OCI-LY1 (cell line): ENCODE measurements around the gene SAT2.
A peak's percentile ranks its signal among the peaks of the same experiment; 100 is the strongest.

ENCODE experiments used
- H2AFZ ChIP-seq: fragments of 200-600 bp; sonication (generic), shearing (Covaris generic); 2 replicates; pipeline ENCODE4 v1.6.0; 2014; ENCODE audit warnings: antibody characterized with exemption, mild to moderate bottlenecking, low read length
- H3F3A ChIP-seq: fragments of 200-600 bp; sonication (generic), shearing (Covaris generic); 2 replicates; pipeline ENCODE4 v1.6.0; 2014; ENCODE audit warnings: mild to moderate bottlenecking, antibody characterized with exemption, low read length, moderate library complexity; ENCODE audit not compliant: insufficient read depth
- H3K27ac ChIP-seq: fragments of 200-600 bp; sonication (generic); 2 replicates; pipeline ENCODE4 v1.5.1; 2014; ENCODE audit warnings: low read length, mixed run types, mild to moderate bottlenecking, low read depth; ENCODE audit not compliant: poor library complexity, severe bottlenecking
- H3K27me3 ChIP-seq: fragments of 200-600 bp; sonication (generic); 2 replicates; pipeline ENCODE4 v1.6.0; 2014; ENCODE audit warnings: antibody characterized with exemption, mild to moderate bottlenecking, low read length, moderate library complexity; ENCODE audit not compliant: insufficient read depth
- H3K36me3 ChIP-seq: fragments of 200-600 bp; sonication (generic); 2 replicates; pipeline ENCODE4 v1.6.1; 2014; ENCODE audit warnings: mild to moderate bottlenecking, antibody characterized with exemption, low read length, moderate library complexity, mixed read lengths; ENCODE audit not compliant: insufficient read depth
- H3K4me1 ChIP-seq: fragments of 200-600 bp; sonication (generic); 2 replicates; pipeline ENCODE4 v1.5.1; 2014; ENCODE audit warnings: mild to moderate bottlenecking, low read length, moderate library complexity; ENCODE audit not compliant: insufficient read depth, severe bottlenecking
- H3K4me2 ChIP-seq: fragments of 200-600 bp; sonication (generic), shearing (Covaris generic); 2 replicates; pipeline ENCODE4 v1.6.1; 2014; ENCODE audit warnings: low read length
- H3K4me3 ChIP-seq: fragments of 200-600 bp; sonication (generic); 2 replicates; pipeline ENCODE4 v1.5.1; 2014; ENCODE audit warnings: low read length, low read depth, mild to moderate bottlenecking, mixed read lengths; ENCODE audit not compliant: poor library complexity, severe bottlenecking
- H3K79me2 ChIP-seq: fragments of 200-600 bp; shearing (Covaris generic); 2 replicates; pipeline ENCODE4 v1.6.1; 2016; ENCODE audit warnings: mixed run types, low read length, mixed read lengths; ENCODE audit not compliant: insufficient read depth
- H3K9ac ChIP-seq: fragments of 200-600 bp; sonication (generic), shearing (Covaris generic); 2 replicates; pipeline ENCODE4 v1.6.1; 2014; ENCODE audit warnings: mild to moderate bottlenecking, low read length, mixed read lengths
- H3K9me2 ChIP-seq: fragments of 200-600 bp; sonication (generic), shearing (Covaris generic); 2 replicates; pipeline ENCODE4 v1.6.1; 2014; ENCODE audit warnings: low read depth, mild to moderate bottlenecking, low read length, mixed read lengths
- H3K9me3 ChIP-seq: fragments of 200-600 bp; shearing (Covaris generic); 2 replicates; pipeline ENCODE4 v1.6.1; 2014; ENCODE audit warnings: low read length, mixed read lengths
- H4K20me1 ChIP-seq: fragments of 200-600 bp; sonication (generic), shearing (Covaris generic); 2 replicates; pipeline ENCODE4 v1.6.0; 2016; ENCODE audit warnings: mild to moderate bottlenecking, low read length; ENCODE audit not compliant: insufficient read depth
- CTCF ChIP-seq: fragments of 200-600 bp; sonication (generic), shearing (Covaris generic); IDR thresholded peaks from 2 replicates; pipeline ENCODE4 v1.5.1; 2017; ENCODE audit warnings: mild to moderate bottlenecking, antibody characterized with exemption, low read length, moderate library complexity, mixed read lengths
- EZH2 ChIP-seq: fragments of 200-600 bp; sonication (generic), shearing (Covaris generic); IDR thresholded peaks from 2 replicates; pipeline ENCODE4 v1.8.0; 2017; ENCODE audit warnings: borderline replicate concordance, mixed run types, mild to moderate bottlenecking, antibody characterized with exemption, low read length, moderate library complexity, mixed read lengths

Gene SAT2

DNA sequence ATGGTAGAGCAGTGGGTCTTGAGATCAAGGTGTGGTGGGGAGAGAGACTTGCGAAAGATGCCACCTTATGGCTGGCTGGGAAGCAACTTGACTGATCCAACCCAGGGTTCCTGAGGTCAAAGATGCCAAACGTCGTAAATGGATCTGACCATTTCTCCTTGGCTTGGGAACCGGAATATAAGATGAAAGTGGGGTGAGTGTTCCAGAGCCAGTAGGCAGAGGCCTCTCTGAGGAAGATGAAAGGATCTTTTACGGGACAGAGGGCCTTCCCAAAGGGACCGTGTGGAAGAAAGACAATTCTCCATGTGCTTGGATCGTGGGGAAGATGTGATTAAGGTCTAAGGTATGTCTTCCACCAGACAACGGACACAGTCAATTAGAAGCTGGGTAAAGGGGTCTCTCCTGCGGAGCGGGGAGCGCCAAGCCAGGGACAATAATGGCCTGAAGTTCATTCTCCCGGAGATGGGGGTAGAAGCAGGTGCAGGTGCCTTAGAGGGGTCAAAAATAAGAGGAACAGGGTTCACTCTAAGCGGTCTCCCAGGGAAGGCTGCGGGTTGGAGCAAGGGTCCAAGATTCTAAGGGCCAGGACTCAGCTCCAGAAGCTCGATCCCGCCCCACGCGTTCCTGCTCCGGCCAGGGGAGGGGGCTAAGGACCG is 13.7 kb downstream of the SAT2 start:
- H2AFZ ChIP-seq: no peak overlapping the region
- no peaks in the 10 kb centered on the region for H3K9me2 ChIP-seq
- H3K79me2 ChIP-seq: peaks cover 17% of the 10 kb centered on the region
- peaks cover 23% of the 10 kb centered on the region for H3K4me1 ChIP-seq
- no peaks in the 10 kb centered on the region for H4K20me1 ChIP-seq
- peak overlapping the region; percentile 86 for H3K9ac ChIP-seq
- peaks cover 23% of the 10 kb centered on the region; the same call in 1 of the 2 replicates for H3K36me3 ChIP-seq
- H3K27me3 ChIP-seq: no peaks in the 10 kb centered on the region
- no peaks in the 10 kb centered on the region for H3K9me3 ChIP-seq
- peak overlapping the region; percentile 99 for H3K4me2 ChIP-seq
- H3K27ac ChIP-seq: no peak overlapping the region
- TF ChIP-seq CTCF: 0 out of 2 replicates have a peak, but pooled peaks have one; percentile 8
- no peak for TF ChIP-seq EZH2
- H3K4me3 ChIP-seq: peak overlapping the region; percentile 99
- H3F3A ChIP-seq: no peaks in the 10 kb centered on the region

DNA sequence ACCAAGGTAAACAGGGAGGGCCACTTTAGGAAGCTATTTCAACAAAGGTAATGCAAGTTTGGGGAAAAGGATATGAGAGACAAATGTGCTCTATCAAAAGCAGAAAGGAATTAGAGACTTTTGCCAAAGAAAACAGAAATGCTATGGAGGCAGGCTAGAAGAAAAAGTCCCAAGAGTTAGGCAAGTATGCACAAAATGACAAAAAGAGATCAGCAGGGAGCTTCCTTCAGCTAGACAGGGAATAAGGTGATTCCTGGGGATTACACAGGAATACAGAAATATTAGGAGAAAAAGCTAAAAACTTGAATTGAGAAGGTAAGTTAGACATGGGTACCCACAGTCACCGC is 15.4 kb downstream of the SAT2 start:
- no peaks in the 10 kb centered on the region for H3F3A ChIP-seq
- H4K20me1 ChIP-seq: no peaks in the 10 kb centered on the region
- H3K4me2 ChIP-seq: peak overlapping the region; percentile 20; the same call in 1 of the 2 replicates
- peaks cover 23% of the 10 kb centered on the region for H3K79me2 ChIP-seq
- H3K27ac ChIP-seq: no peak overlapping the region
- peaks cover 23% of the 10 kb centered on the region; the same call in 1 of the 2 replicates for H3K36me3 ChIP-seq
- no peaks in the 10 kb centered on the region for H3K9me3 ChIP-seq
- peaks cover 23% of the 10 kb centered on the region for H3K4me1 ChIP-seq
- no peaks in the 10 kb centered on the region for H3K9me2 ChIP-seq
- no peak overlapping the region for H2AFZ ChIP-seq
- H3K27me3 ChIP-seq: no peaks in the 10 kb centered on the region
- TF ChIP-seq CTCF (no peak), EZH2 (no peak)
- H3K9ac ChIP-seq: no peak overlapping the region; the same call in 1 of the 2 replicates
- no peak overlapping the region for H3K4me3 ChIP-seq

DNA sequence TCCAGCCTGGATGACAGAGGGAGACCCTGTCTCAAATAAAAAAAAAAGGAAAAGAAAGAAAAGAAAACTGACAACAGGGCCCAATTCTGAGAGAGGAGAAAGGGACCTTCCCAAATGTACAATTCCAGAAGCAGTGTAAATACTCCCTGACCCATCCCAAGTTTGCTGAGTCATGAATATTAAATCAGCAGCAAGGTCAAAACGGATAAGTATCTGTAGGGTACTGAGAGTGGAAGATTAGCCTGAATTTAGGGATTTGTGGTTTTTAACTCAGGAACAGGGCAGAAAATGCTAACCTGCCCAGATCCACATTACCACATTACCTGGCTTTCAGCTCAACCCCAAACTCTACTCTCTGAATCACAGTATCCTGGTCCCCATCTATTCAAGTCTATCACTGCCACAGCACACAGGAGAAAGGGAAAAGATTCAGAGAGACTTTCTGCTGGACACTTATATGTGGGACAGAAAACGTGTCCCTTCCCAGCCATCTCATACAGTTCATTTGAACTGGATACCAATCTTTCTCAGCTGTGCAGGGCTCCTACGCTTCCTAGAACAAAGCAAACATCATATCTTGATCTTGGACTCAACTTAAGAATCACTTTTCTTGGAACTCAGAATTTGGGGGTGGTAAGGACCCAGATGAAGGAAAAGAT is 15.9 kb downstream of the SAT2 start:
- Histone ChIP-seq H3K27ac (no peak overlapping the region), H3K36me3 (peaks cover 23% of the 10 kb centered on the region; the same call in 1 of the 2 replicates), H3K9ac (no peak overlapping the region; the same call in 1 of the 2 replicates), H2AFZ (no peak overlapping the region), H4K20me1 (no peaks in the 10 kb centered on the region), H3K9me2 (no peaks in the 10 kb centered on the region), H3K4me2 (peak overlapping the region; percentile 20; the same call in 1 of the 2 replicates), H3K4me1 (peaks cover 23% of the 10 kb centered on the region), H3K9me3 (no peaks in the 10 kb centered on the region), H3K27me3 (no peaks in the 10 kb centered on the region), H3K79me2 (peaks cover 23% of the 10 kb centered on the region), H3F3A (no peaks in the 10 kb centered on the region), H3K4me3 (no peak overlapping the region)
- TF ChIP-seq EZH2 (no peak), CTCF (no peak)
